Suprapubic skin (tissue), 3 donors: ENCODE data around the gene RAE1.

ENCODE experiments used
- EP300 ChIP-seq: sonication (generic); formaldehyde crosslinking; IDR thresholded peaks from one replicate; pipeline ENCODE4 v1.6.1; 2017; ENCODE audit warnings: antibody characterized with exemption
- TF ChIP-seq, protein P1 (sequence below), 2 donors: fragments of 200-600 bp in 1 of 2; fragments of 450-650 bp in 1 of 2; sonication (generic) in 1 of 2; IDR thresholded peaks; one replicate each; pipeline ENCODE4 v1.5.1; 2016 to 2019; ENCODE audit warnings: antibody characterized with exemption in 2 of 2, mild to moderate bottlenecking in 1 of 2, moderate library complexity in 1 of 2

DNA sequence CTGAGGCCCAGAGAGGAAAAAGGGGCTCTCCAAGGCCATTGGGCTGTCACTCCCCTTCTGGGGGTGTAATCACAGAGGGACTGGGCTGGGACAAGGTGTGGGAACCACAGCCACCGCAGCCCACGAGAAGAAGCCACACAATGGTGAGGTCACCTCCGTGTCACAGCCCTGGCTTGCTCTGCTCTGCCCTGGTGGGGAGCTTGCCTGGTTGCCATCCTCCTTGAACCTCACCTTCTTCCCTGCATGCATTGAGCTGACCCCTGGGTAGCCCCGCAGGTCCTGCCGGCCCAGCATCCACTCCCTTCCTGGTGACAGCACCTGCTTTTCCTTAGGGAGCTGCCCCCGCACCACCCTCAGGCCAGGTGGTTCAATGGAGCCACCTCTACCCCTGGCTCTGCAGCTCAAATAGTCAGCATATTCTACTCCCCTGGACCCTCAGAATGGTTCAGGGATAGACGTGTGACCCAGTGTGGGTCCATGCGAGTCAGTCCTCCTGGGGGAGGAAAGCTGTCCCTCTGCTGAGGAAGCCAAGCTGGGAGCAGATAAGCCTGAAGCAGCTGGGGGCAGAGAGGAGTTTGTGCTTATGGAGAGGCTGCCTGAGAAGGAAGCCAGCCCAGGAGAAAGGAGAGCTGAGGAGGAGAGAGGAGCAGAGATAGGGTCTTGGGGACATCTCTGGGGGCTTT, 61.4 kb downstream of the RAE1 start:
- TF ChIP-seq, protein P1, sequence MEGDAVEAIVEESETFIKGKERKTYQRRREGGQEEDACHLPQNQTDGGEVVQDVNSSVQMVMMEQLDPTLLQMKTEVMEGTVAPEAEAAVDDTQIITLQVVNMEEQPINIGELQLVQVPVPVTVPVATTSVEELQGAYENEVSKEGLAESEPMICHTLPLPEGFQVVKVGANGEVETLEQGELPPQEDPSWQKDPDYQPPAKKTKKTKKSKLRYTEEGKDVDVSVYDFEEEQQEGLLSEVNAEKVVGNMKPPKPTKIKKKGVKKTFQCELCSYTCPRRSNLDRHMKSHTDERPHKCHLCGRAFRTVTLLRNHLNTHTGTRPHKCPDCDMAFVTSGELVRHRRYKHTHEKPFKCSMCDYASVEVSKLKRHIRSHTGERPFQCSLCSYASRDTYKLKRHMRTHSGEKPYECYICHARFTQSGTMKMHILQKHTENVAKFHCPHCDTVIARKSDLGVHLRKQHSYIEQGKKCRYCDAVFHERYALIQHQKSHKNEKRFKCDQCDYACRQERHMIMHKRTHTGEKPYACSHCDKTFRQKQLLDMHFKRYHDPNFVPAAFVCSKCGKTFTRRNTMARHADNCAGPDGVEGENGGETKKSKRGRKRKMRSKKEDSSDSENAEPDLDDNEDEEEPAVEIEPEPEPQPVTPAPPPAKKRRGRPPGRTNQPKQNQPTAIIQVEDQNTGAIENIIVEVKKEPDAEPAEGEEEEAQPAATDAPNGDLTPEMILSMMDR (IDR thresholded peaks at IDR 0.05): no peak
- no peak for TF ChIP-seq EP300
